CD4-positive, alpha-beta T cell (primary cell): ENCODE data around the gene GLB1L2. TPM values are rescaled to one million over a fixed set of nuclear protein-coding genes. Genes with fewer than 3 reads are reported as not detected.

Experiments used
- ATAC-seq: fragments of 200-7000 bp; cut with Tn5 transposase; one replicate; pipeline ENCODE4 v1.10.0; 2022; ENCODE audit warnings: mild to moderate bottlenecking; ENCODE audit not compliant: poor library complexity
- CTCF ChIA-PET: fragments of 350-600 bp; sonication (Branson Sonifier 250); formaldehyde crosslinking; loops from one replicate; lab custom pipeline; 2021; ENCODE audit warnings: antibody characterized with exemption, inconsistent platforms; lab: Charles Lee
- POLR2A ChIA-PET: fragments of 350-600 bp; sonication (Branson Sonifier 250); formaldehyde crosslinking; loops from one replicate; lab custom pipeline; 2021; ENCODE audit warnings: antibody characterized with exemption, inconsistent platforms; lab: Charles Lee
- DNase-seq, 14 experiments: peaks; one replicate each; pipeline ENCODE4 v3.0.0-alpha.2; 2013 to 2020; ENCODE audit warnings: mixed read lengths in 2 of 14
- H3K27ac ChIP-seq, 2 donors: one replicate each; pipeline versions ENCODE4 v1.5.1 to v1.7.0; 2013; ENCODE audit warnings: low read length in 2 of 2, low read depth in 1 of 2, mild to moderate bottlenecking in 1 of 2
- H3K27me3 ChIP-seq, 2 experiments: 1 replicate in 1 of 2; 2 replicates in 1 of 2; pipeline versions ENCODE4 v1.6.1 to v1.7.0; 2013; ENCODE audit warnings: low read length in 2 of 2, control low read depth in 1 of 2, mild to moderate bottlenecking in 1 of 2, moderate library complexity in 1 of 2; ENCODE audit not compliant: insufficient read depth in 2 of 2, control insufficient read depth in 1 of 2
- H3K36me3 ChIP-seq: one replicate; pipeline ENCODE4 v1.6.1; 2013; ENCODE audit warnings: low read length, control low read depth; ENCODE audit not compliant: insufficient read depth
- H3K4me1 ChIP-seq: one replicate; pipeline ENCODE4 v1.6.1; 2013; ENCODE audit warnings: low read length, control low read depth; ENCODE audit not compliant: insufficient read depth
- H3K4me3 ChIP-seq: one replicate; pipeline ENCODE4 v1.5.1; 2013; ENCODE audit warnings: mild to moderate bottlenecking, low read length, moderate library complexity
- H3K9me3 ChIP-seq, 2 experiments: 1 replicate in 1 of 2; 2 replicates in 1 of 2; pipeline versions ENCODE4 v1.6.1 to v1.7.0; 2013; ENCODE audit warnings: low read length in 2 of 2, mild to moderate bottlenecking in 2 of 2, control low read depth in 1 of 2, moderate library complexity in 1 of 2; ENCODE audit not compliant: control insufficient read depth in 1 of 2, insufficient read depth in 1 of 2
- H3K27ac Mint-ChIP-seq: one replicate; pipeline ENCODE4 v1.8.0; 2020; ENCODE audit warnings: mixed read lengths
- H3K27me3 Mint-ChIP-seq: one replicate; pipeline ENCODE4 v1.8.0; 2021; ENCODE audit warnings: mixed read lengths
- H3K36me3 Mint-ChIP-seq: one replicate; pipeline ENCODE4 v1.8.0; 2021; ENCODE audit warnings: low read depth, mixed read lengths
- H3K4me1 Mint-ChIP-seq: one replicate; pipeline ENCODE4 v1.8.0; 2021; ENCODE audit warnings: low read depth, mixed read lengths
- H3K4me3 Mint-ChIP-seq: one replicate; pipeline ENCODE4 v1.8.0; 2020; ENCODE audit warnings: mild to moderate bottlenecking, mixed read lengths
- H3K9me3 Mint-ChIP-seq: one replicate; pipeline ENCODE4 v1.8.0; 2020; ENCODE audit warnings: mixed read lengths
- CTCF ChIP-seq: fragments of 200-600 bp; IDR thresholded peaks from one replicate; pipeline ENCODE4 v1.8.0; 2022; ENCODE audit warnings: antibody characterized with exemption, mild to moderate bottlenecking
- intact Hi-C, 2 experiments: fragments of 100-400 bp; cut with DNase I in 1 of 2; cut with micrococcal nuclease in 1 of 2; formaldehyde crosslinking; loops; one replicate each; pipeline versions ENCODE4 v1.15.1 to v1.9.0; 2023 to 2025; cut with DNase I, micrococcal nuclease
- total RNA-seq, 174 experiments: library from RNA in 2 of 174; stranded (reverse) in 2 of 174; gene quantifications; one replicate each; pipeline ENCODE4 v1.2.3 and lab custom pipeline; 2021 to 2026

The GLB1L2 gene
- total RNA-seq, 2 experiments from 2014 or later, result 0.59 to 0.63 TPM

- H3K36me3 ChIP-seq, result no peaks in the 10 kb centered on the region
- no peak overlapping the region for H3K4me3 ChIP-seq
- no peak overlapping the region for H3K27ac Mint-ChIP-seq
- peaks cover 39% of the 10 kb centered on the region for H3K27me3 Mint-ChIP-seq
- ATAC-seq (no peak), DNase-seq (no peak)
- H3K9me3 Mint-ChIP-seq, result no peaks in the 10 kb centered on the region
- H3K4me3 Mint-ChIP-seq, result peak overlapping the region; percentile 92
- intact Hi-C loops, result loop anchor here (2.0 to 10.0 kb wide), 5 partner anchors 56 to 386 kb away; partner anchors contain the start of genes GLB1L3 (in 2 of the 2) and VPS26B (in 1 of the 2)
- H3K36me3 Mint-ChIP-seq, result no peaks in the 10 kb centered on the region
- no peaks in the 10 kb centered on the region for H3K9me3 ChIP-seq
- POLR2A ChIA-PET, result no interaction called here
- H3K4me1 ChIP-seq, result peaks cover 22% of the 10 kb centered on the region
- CTCF ChIA-PET, result no interaction called here
- no peak overlapping the region for H3K27ac ChIP-seq
- TF ChIP-seq CTCF, result no peak
- H3K4me1 Mint-ChIP-seq, result peaks cover 19% of the 10 kb centered on the region
- H3K27me3 ChIP-seq, result peaks cover 0 to 2% of the 10 kb centered on the region in 2 experiments
Observed at GRCh38 chr11:134333312-134333711, 1.5 kb downstream of the GLB1L2 start.

DNA sequence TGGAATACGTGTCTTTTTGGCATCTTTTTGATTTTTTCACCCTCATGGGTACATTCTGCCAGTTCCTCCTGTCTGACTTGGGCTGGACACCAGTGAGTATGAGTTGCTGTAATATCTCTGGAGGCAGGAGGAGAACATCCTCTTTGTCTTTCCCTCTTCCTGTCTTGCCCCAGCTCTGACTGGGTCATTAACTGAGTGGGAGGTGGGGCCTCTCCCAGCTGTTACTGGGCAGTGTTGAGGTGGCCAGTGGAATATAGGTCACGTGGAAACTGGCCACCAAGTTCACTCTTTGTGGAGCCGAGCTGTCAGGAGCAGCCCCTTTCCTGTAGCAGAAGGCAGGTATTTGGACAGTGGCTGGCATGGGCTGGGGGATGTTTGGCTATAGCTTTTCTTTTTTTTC is 2.2 kb downstream of the GLB1L2 start:
- POLR2A ChIA-PET, result no interaction called here
- intact Hi-C loops, result loop anchor here (2.0 to 10.0 kb wide), 5 partner anchors 57 to 387 kb away; partner anchors contain the start of genes GLB1L3 (in 2 of the 2) and VPS26B (in 1 of the 2)
- Histone ChIP-seq H3K4me1 (peaks cover 22% of the 10 kb centered on the region), H3K36me3 (no peaks in the 10 kb centered on the region), H3K9me3 (no peaks in the 10 kb centered on the region), H3K27ac (no peak overlapping the region), H3K27me3 (peaks cover 0 to 2% of the 10 kb centered on the region in 2 experiments), H3K4me3 (no peak overlapping the region)
- Mint-ChIP-seq H3K4me3 (peak overlapping the region; percentile 74), H3K36me3 (no peaks in the 10 kb centered on the region), H3K9me3 (no peaks in the 10 kb centered on the region), H3K4me1 (peaks cover 19% of the 10 kb centered on the region), H3K27ac (no peak overlapping the region), H3K27me3 (peaks cover 39% of the 10 kb centered on the region)
- CTCF ChIA-PET, result no interaction called here
- DNase-seq, result no peak
- no peak for TF ChIP-seq CTCF
- ATAC-seq, result no peak

DNA sequence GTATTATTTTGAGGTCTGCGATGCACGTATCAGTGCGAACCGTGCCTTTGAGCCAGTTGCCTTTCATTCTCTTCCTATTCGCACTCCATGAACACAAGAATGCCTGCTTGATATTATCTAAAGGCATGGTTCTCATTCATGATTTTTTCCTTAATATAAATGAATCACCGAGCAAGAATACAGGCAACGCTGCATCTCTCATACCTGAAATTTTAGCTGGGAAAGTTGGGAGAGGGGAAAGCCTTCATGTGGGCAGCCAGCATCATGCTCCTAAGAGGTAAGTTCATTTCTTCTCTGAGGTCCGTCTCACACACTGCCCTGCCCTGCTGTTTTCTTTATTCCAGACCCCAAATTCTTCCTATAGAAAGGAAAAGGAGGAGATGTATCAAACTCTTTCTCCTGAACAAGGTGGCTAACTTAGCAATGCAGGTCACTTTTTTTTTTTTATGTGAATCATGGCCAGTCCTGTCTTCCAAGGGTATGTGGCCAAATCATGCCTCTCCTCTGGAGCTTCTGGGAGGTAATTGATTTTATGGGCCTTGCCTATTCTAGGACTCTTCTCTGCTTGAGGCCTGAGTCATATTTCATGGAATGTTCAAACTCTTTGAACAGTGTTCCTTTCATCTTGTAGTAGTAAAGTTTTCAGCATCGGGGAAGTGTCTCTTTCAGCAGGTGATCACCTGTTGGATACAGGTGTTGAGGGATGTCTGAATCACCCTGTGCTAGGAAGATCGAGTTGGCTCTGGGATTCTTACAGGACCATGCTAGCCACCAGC is 3.2 kb downstream of the GLB1L2 start:
- H3K9me3 Mint-ChIP-seq, result no peaks in the 10 kb centered on the region
- peaks cover 19% of the 10 kb centered on the region for H3K4me1 Mint-ChIP-seq
- H3K27ac Mint-ChIP-seq, result no peak overlapping the region
- POLR2A ChIA-PET, result no interaction called here
- TF ChIP-seq CTCF, result no peak
- H3K27me3 Mint-ChIP-seq, result peaks cover 39% of the 10 kb centered on the region
- intact Hi-C loops, result loop anchor here (5.0 to 10.0 kb wide), 3 partner anchors 58 to 388 kb away; partner anchors contain the start of gene GLB1L3 (in 1 of the 2)
- CTCF ChIA-PET, result no interaction called here
- H3K27me3 ChIP-seq, result peaks cover 0 to 2% of the 10 kb centered on the region in 2 experiments
- ATAC-seq, result no peak
- DNase-seq, result no peak
- H3K27ac ChIP-seq, result no peak overlapping the region
- H3K9me3 ChIP-seq, result no peaks in the 10 kb centered on the region
- H3K4me3 Mint-ChIP-seq, result peak overlapping the region; percentile 18
- peaks cover 22% of the 10 kb centered on the region for H3K4me1 ChIP-seq
- no peak overlapping the region for H3K4me3 ChIP-seq
- H3K36me3 ChIP-seq, result no peaks in the 10 kb centered on the region
- no peaks in the 10 kb centered on the region for H3K36me3 Mint-ChIP-seq
